ENCODE data around the gene CCDC171.
A peak's percentile ranks its signal among the peaks of the same experiment; 100 is the strongest.

The CCDC171 gene

DNA sequence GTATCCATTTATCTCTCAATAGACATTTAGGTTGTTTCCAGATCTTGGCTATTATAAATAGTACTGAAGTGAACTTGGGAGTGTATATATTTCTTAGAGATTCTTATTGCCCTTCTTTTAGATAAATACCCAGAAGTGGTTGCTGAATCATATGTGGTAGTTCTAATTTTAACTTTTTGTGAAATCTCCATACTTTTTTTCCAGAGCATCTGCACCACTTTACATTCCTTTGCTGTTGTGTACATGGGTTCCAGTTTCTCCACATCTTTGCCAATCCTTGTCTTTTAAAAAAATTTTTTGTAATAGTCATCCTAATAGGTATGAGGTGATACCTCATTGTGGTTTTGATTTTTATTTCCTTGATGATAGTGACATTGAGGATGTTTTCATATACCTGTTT is 303.7 kb downstream of the CCDC171 start:
- no peak for DNase-seq (ENCODE audit: low read depth)
- TF ChIP-seq, protein P1, sequence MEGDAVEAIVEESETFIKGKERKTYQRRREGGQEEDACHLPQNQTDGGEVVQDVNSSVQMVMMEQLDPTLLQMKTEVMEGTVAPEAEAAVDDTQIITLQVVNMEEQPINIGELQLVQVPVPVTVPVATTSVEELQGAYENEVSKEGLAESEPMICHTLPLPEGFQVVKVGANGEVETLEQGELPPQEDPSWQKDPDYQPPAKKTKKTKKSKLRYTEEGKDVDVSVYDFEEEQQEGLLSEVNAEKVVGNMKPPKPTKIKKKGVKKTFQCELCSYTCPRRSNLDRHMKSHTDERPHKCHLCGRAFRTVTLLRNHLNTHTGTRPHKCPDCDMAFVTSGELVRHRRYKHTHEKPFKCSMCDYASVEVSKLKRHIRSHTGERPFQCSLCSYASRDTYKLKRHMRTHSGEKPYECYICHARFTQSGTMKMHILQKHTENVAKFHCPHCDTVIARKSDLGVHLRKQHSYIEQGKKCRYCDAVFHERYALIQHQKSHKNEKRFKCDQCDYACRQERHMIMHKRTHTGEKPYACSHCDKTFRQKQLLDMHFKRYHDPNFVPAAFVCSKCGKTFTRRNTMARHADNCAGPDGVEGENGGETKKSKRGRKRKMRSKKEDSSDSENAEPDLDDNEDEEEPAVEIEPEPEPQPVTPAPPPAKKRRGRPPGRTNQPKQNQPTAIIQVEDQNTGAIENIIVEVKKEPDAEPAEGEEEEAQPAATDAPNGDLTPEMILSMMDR (conservative IDR thresholded peaks at IDR 0.05; ENCODE audit: low read depth, low read length) = no peak
- H3K4me3 ChIP-seq (ENCODE audit: low read length) = no peak overlapping the region

DNA sequence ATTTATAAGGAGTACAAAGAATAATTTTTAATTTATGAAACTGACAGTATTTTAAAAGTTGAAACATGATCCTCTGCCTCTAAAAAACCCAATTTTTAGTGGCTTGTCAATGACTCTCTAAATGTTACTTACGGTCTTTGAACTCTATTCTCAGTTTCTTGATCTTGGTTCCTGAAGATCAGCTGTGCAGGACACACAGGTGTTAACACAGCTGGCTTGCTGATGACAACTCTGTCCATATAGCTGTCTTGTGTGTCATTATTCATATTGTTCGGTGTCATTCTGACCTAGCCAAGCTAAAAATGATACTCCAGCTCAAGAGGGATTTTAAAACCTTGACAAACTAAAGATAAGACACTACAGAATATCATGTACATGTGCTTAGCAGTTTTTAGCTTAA is 314.5 kb downstream of the CCDC171 start:
- TF ChIP-seq, protein P1 (conservative IDR thresholded peaks at IDR 0.05; ENCODE audit: low read depth, low read length) = no peak
- no peak for DNase-seq (ENCODE audit: low read depth)
- no peak overlapping the region for H3K4me3 ChIP-seq (ENCODE audit: low read length)

DNA sequence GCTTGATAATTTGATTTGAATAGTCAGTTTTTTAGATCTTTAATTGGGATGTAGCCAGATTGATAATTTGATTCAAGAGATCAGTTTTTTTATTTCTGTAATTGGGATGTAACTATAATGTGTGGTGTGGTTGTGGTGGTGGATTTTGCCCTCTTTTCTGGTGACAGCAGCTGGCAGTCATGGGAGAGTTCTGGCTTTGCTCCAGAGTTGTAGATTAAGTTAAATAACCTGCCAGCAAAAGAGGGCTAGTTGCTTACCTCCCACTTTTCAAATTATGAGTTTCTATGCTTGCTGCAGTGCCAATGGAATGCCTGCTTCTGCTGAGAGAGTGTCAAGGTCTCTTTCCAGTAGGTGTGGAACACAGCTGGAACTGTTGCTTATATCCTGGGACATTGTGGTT is 315.1 kb downstream of the CCDC171 start:
- no peak overlapping the region for H3K4me3 ChIP-seq (ENCODE audit: low read length)
- DNase-seq (ENCODE audit: low read depth) = peak; percentile 47
- TF ChIP-seq, protein P1 (conservative IDR thresholded peaks at IDR 0.05; ENCODE audit: low read depth, low read length) = no peak

DNA sequence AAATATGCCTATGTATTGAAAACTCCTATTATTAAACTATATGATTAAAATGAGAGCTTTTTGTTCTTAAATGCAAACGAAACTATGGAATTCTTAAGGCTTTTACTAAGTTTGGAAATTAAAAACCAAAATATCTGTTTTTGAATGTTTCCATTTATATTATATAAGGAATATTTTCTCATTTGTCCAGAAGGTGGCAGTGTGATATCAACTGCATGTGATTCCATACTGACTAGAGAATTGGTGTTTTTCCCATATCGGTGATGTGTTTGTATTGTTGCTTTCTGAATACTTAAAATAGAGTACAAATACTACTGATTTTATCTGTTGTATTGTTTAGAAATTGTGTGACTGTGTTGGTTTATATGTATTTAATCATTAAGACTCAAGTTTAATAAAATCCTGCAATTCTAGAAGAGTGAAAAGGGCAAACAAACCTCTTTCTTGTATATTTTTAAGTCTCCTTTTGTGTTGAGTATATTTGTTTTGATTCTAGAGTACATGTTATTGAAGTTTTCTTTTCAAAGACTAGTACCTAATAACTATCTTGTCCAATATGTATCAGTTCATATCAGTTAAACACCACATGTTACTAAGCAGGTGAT is 320.8 kb downstream of the CCDC171 start:
- peak; percentile 11 for DNase-seq (ENCODE audit: low read depth)

DNA sequence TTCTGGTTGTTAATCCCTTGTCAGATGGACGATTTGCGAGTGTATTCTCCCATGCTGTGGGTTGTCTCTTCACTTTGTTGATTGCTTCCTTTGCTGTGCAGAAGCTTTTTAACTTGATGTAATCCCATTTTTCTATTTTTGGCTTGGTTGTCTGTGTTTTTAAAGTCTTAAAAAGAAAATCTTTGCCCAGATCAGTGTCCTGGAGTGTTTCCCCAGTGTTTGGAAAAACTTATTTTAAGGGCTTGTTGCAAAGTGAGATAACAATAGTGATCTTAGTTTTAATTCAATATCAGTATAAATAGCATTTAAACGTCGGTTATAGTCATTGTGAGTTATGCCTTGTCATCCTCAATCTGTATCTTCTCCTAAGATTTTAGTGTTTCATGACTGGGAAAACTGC is 329.5 kb downstream of the CCDC171 start:
- TF ChIP-seq, protein P1 (conservative IDR thresholded peaks at IDR 0.05; ENCODE audit: low read depth, low read length) = no peak
- no peak for DNase-seq (ENCODE audit: low read depth)
- H3K4me3 ChIP-seq (ENCODE audit: low read length) = no peak overlapping the region

More for the DNA sequence above, 320.8 kb downstream of the CCDC171 start:
- TF ChIP-seq, protein P1 (conservative IDR thresholded peaks at IDR 0.05; ENCODE audit: low read depth, low read length) = peak; percentile 52
- H3K4me3 ChIP-seq (ENCODE audit: low read length) = no peak overlapping the region

DNA sequence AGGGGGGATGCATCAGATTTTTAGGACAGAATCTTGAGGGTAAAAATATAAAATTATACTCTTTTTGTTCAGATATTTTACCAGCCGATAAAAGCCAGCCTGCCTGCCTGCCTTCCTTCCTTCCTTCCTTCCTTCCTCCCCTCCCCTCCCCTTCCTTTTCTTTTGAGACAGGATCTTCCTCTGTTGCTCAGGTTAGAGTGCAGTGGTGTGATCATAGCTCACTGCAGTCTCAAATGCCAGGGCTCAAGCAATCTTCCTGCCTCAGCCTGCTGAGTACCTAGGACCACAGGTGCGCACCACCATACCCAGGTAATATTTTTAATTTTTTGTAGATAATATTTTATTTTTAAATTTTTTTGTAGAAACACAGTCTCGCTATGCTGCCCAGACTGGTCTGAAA is 330.0 kb downstream of the CCDC171 start:
- H3K4me3 ChIP-seq (ENCODE audit: low read length) = no peak overlapping the region
- TF ChIP-seq, protein P1 (conservative IDR thresholded peaks at IDR 0.05; ENCODE audit: low read depth, low read length) = no peak
- DNase-seq (ENCODE audit: low read depth) = no peak

DNA sequence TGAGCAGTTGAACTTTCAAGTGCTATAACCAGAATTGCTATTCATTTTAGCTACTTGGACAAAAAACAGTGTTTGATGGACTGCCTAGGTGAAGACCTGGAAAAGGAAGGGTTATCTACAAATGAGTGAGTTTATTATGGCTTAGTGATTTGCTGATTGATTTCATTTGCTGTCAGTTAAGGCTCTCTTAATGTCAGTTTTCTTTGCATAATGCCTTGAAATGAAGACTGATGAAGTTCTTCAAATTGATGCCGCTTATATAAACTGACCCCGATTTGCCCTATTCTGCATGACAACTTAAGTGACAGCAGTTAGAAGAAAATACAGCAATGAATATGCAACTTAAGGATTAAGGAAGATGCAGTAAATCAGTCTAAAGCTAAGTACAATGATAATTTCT is 332.6 kb downstream of the CCDC171 start:
- no peak overlapping the region for H3K4me3 ChIP-seq (ENCODE audit: low read length)
- DNase-seq (ENCODE audit: low read depth) = no peak
- TF ChIP-seq, protein P1 (conservative IDR thresholded peaks at IDR 0.05; ENCODE audit: low read depth, low read length) = no peak
